HG03095 (cell line): ENCODE results near the gene ZDHHC19.
"Not testable (repeated sequence)": the region's sequence is repeated elsewhere in the genome, so short reads cannot be mapped to it uniquely, and the experiment has no call there.

Experiments used
- ATAC-seq: cut with Tn5 transposase; IDR thresholded peaks from one replicate; pipeline ENCODE4 v1.9.1; 2021; ENCODE audit warnings: moderate library complexity; ENCODE audit not compliant: unreplicated experiment

The ZDHHC19 gene

GRCh38 chr3:196179380-196180308 lies 31.6 kb downstream of the ZDHHC19 start:
- ATAC-seq = peak; percentile 59

DNA sequence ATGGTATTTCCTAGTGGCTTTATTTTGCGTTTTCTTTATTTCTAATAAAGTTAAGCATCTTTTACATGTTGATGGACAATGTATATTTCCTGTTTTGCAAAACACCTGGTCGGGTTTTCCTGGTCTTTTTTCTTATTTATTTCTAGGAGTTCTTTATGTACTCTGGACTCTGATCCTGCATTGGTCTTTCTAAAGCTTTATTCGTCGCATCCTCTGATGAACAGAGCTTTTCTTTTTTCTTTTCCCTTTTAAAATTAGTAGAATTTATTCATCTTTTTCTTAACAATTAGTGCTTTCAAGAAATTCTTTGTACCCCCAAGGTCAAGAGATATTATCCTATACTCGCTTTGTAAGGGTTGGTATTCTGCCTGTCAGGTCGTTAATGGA lies 32.2 kb downstream of the ZDHHC19 start:
- ATAC-seq = no peak

DNA sequence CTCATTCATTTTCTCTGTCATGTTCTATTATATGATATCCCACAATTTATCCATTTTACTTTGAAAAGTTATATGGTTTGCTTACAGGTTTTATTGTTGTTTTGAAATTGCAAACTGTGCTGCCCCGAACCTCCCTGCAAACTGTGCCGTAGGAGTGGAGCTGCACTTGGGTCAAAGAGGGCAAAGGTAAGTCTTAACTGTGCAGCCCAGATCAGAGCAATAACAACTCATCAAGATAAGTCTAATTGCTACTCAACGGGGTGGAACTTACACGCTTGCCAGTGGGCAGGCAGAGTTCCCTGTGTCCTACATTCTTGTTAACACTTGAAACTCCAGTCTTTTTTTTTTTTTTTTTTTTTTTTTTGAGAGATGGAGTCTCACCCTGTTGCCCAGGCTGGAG lies 33.2 kb downstream of the ZDHHC19 start:
- no peak for ATAC-seq

DNA sequence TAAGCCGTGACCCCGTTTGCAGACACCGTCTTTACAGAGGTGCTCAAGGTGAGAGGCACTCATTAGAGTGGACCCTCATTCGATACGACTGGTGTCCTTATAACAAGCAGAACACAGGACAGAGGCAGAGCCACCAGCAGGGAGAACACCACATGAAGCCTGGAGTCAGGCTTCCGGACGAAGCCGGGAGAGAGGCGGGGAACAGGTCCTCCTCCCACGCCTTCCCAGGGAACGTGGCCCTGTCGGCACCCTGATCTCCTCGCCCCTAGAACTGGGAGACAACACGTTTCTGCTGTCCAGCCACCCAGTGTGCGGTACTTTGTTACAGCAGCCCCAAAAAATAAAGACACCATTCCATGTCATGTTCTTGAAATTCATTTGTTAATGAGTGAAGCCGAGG lies 33.6 kb downstream of the ZDHHC19 start:
- no peak for ATAC-seq

- ATAC-seq = no peak
Observed at GRCh38 chr3:196175722-196176121, 35.5 kb downstream of the ZDHHC19 start.

- ATAC-seq = no peak
Observed at GRCh38 chr3:196175116-196175625, 36.0 kb downstream of the ZDHHC19 start.

GRCh38 chr3:196174652-196175051 lies 36.5 kb downstream of the ZDHHC19 start:
- no peak for ATAC-seq

DNA sequence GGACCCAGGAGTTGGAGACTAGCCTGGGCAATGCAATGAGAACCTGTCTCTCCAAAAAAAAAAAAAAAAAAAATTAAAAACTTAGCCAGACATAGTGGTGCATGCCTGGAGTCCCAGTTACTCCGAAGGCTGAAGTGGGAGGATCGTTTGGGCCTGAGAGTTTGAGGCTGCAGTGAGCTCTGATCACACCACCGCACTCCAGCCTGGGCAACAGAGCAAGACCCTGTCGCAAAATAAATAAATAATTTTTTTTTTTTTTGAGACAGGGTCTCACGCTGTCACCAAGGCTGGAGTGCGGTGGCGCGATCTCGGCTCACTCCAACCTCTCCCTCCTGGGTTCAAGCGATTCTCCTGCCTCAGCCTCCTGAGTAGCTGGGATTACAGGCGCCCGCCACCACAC lies 40.9 kb downstream of the ZDHHC19 start:
- not testable (repeated sequence) for ATAC-seq

GRCh38 chr3:196169836-196170240 lies 41.4 kb downstream of the ZDHHC19 start:
- ATAC-seq = no peak

DNA sequence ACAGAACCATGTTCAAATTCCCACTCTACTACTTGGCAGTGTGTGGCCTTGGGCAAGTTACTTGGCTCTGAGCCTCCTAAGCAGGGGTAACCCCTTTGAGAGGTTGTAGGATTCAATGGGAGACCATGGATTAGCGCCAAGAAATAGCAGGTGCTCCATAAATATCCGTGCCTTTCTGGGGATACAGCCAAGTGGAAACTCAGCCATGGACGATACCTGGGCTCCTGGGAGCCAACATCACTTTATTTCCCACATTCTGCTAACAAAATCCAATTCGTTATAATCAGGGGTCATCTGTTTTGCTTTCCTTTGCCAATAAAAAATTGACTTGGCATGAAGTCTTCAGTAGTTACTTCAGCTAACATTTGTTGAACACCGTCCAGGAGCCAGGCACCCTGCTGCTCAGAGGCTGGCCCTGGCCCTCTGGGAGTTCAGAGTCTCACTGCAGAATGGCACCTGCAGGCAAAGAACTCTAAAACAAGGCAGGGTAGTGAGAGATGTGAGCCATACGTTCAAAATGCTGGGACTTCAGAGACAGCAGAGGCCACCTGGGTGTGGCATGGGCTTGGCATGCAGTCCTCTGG lies 42.3 kb downstream of the ZDHHC19 start:
- ATAC-seq = no peak

DNA sequence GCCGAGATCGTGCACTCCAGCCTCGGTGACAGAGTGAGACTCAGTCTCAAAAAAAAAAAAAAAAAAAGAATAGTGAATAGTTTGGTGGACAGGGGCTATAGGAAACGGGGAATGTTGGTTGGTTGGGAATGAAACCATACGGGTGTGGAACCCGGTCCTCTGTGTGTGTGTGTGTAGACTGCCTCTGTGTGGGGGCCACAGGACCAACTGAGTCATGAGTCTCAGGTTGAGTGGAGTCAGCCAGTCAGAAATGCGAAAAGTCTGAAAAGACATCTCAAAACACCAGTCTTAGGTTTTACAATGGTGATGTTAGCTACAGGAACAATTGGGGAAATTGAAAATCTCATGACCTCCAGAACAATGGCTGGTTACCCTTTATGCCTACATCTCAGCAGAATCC lies 44.5 kb downstream of the ZDHHC19 start:
- no peak for ATAC-seq

DNA sequence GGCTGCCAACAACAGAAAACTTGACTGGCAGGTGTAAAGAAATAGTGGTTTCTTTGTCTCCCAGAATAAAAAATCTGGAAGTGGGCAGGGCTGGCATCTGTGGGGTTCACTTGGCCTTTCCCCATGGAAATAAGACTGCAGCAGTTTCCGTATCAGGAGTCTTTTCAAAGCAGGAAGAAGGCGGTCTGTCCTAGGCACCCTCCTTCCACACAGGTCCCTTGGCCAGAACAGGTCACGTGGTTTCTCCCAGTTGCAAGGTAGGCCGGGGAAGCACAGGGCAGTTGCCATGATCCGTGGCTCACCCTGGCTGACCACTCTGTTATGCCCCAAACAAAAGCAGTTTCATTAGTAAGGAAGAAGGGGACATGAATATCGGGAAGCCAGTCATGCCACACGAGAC lies 45.4 kb downstream of the ZDHHC19 start:
- ATAC-seq = no peak

DNA sequence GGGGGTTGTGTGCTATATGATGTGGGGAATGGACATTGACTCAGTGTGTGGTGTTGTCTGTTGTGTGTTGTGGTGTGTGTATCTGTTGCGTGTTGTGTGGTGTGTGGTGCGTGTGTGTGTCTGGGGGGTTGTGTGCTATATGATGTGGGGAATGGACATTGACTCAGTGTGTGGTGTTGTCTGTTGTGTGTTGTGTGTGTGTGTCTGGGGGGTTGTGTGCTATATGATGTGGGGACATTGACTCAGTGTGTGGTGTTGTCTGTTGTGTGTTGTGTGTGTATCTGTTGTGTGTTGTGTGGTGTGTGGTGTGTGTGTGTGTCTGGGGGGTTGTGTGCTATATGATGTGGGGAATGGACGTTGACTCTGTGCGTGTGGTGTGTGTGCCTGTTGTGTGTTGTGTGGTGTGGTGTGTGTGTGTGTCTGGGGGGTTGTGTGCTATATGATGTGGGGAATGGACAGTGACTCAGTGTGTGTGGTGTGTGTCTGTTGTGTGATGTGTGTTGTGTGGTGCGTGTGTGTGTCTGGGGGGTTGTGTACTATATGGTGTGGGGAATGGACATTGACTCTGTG lies 46.1 kb downstream of the ZDHHC19 start:
- not testable (repeated sequence) for ATAC-seq

- no peak for ATAC-seq
Observed at GRCh38 chr3:196164576-196164975, 46.6 kb downstream of the ZDHHC19 start.

- ATAC-seq = no peak
Observed at GRCh38 chr3:196163666-196164493, 47.3 kb downstream of the ZDHHC19 start.

DNA sequence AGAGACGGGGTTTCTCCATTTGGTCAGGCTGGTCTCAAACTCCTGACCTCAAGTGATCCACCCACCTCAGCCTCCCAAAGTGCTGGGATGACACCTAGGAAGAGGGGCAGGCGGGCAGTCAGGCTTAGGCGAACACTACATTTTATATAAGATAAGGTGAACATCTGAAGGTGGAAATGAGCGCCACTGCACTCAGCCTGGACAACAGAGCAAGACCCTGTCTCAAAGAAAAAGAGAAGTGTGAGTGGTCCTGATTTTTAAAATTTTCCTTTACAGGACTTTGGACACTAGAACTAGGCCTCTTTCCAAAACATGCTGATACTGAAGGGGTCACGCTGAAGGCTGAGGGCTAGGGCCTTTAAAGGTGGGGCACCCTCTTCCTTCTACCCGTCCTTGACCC lies 48.0 kb downstream of the ZDHHC19 start:
- ATAC-seq = no peak

GRCh38 chr3:196162679-196163078 lies 48.5 kb downstream of the ZDHHC19 start:
- no peak for ATAC-seq

DNA sequence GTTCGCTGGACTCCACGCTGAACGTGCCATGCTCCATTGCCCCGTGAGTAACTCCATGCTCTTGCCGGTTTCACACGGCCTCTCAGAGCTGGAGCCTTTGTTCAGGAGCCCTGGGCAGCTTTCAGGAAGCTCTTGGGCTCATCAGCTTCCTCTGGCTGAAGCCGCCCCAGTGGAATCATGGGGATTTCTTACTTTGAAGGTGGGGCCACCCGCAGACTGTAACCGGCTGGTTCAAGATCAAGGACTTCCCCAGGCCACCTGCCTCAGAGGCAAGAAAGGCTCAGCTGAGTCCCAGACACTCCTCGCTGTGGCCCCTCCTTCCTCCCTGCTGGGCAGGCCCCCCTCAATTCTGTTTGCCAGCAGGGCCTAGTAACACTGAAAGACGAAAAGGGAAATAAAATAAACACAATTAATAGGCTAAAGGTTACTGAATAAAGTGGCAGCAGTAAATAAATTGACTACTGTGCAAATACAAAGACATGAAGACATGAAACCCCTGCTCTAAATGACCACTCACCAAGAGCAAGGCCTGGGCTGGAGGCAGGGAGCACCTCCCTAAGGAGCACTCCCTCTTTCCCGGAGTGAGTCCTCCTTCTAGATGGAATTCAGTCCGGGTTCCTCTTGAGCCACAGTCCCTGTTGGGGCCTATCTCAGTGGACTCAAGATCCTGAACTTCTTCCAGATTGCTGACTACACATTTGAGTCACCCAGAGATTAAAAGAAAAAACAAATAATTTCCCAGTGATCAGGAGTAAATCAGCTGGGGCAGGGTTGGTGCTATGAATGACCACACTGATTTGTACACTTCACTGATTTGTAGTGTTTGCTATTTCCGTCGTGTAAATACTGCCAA lies 51.0 kb downstream of the ZDHHC19 start:
- peak; percentile 93 for ATAC-seq

- no peak for ATAC-seq
Observed at GRCh38 chr3:196159526-196159925, 51.7 kb downstream of the ZDHHC19 start.

DNA sequence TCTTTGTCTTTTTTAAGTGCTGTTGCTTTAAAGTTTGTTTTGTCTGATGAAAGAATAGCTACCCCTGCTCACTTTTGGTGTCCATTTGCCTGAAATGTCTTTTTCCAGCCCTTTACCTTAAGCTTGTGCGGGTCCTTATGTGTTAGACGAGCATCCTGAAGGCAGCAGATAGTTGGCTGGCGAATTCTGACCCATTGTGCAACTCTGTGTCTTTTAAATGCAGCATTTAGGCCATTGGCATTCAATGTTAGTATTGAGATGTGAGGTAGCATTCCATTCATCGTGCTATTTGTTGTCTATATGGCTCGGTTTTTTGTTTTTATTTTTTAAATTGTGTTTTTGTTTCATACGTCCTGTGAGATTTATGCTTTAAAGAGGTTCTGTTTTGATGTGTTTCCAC lies 55.0 kb downstream of the ZDHHC19 start:
- ATAC-seq = no peak
